PC-3 (cell line): ENCODE measurements around the gene ST7. TPM values are rescaled to one million over a fixed set of nuclear protein-coding genes. Genes with fewer than 3 reads are reported as not detected.

Experiments
- ATAC-seq: fragments of 200-7000 bp; cut with Tn5 transposase; 2 replicates; pipeline ENCODE4 v1.9.1; 2020; ENCODE audit warnings: mild to moderate bottlenecking, moderate library complexity
- BruUV-seq: library from RNA; stranded (reverse); fragments of 400-500 nt; replicated peaks from 2 replicates; lab custom pipeline; 2021; lab: Mats Ljungman, UMichigan
- CTCF ChIA-PET: fragments of 300-600 bp; sonication (Branson Sonifier 250); formaldehyde crosslinking; loops from one replicate; lab custom pipeline; 2022; ENCODE audit warnings: antibody characterized with exemption; lab: Charles Lee
- POLR2A ChIA-PET: fragments of 300-600 bp; sonication (Branson Sonifier 250); formaldehyde crosslinking; loops from one replicate; lab custom pipeline; 2022; ENCODE audit warnings: antibody characterized with exemption; ENCODE audit not compliant: unreplicated experiment; lab: Charles Lee
- DNase-seq: peaks from one replicate; pipeline ENCODE4 v3.0.0-alpha.2; 2015
- H2AFZ ChIP-seq: fragments of 300-600 bp; sonication (generic); 2 replicates; pipeline ENCODE4 v1.6.0; 2016; ENCODE audit warnings: antibody characterized with exemption, low read length
- H3F3A ChIP-seq: fragments of 300-600 bp; sonication (generic); one replicate; pipeline ENCODE4 v1.6.0; 2017; ENCODE audit warnings: antibody characterized with exemption, low read length, control low read depth, mild to moderate bottlenecking; ENCODE audit not compliant: unreplicated experiment
- H3K27ac ChIP-seq: fragments of 300-600 bp; sonication (generic); 2 replicates; pipeline ENCODE4 v1.5.1; 2016; ENCODE audit warnings: mild to moderate bottlenecking, low read length
- H3K27me3 ChIP-seq: fragments of 300-600 bp; sonication (generic); 2 replicates; pipeline ENCODE4 v1.6.1; 2016; ENCODE audit warnings: low read length, mixed read lengths
- H3K36me3 ChIP-seq: fragments of 300-600 bp; sonication (generic); 2 replicates; pipeline ENCODE4 v1.6.1; 2016; ENCODE audit warnings: low read depth, mixed run types, low read length, mixed read lengths
- H3K4me1 ChIP-seq: fragments of 300-600 bp; sonication (generic); 2 replicates; pipeline ENCODE4 v1.5.1; 2016; ENCODE audit warnings: low read length; ENCODE audit not compliant: insufficient read depth
- H3K4me2 ChIP-seq: fragments of 300-600 bp; sonication (generic); 2 replicates; pipeline ENCODE4 v1.6.0; 2016; ENCODE audit warnings: low read length
- H3K4me3 ChIP-seq: fragments of 300-600 bp; sonication (generic); 2 replicates; pipeline ENCODE4 v1.5.1; 2016; ENCODE audit warnings: mild to moderate bottlenecking, low read length, mixed read lengths
- H3K79me2 ChIP-seq: fragments of 300-600 bp; sonication (generic); 2 replicates; pipeline ENCODE4 v1.6.1; 2017; ENCODE audit warnings: low read length, mixed read lengths
- H3K9ac ChIP-seq: fragments of 300-600 bp; sonication (generic); 2 replicates; pipeline ENCODE4 v1.6.0; 2016; ENCODE audit warnings: mild to moderate bottlenecking, low read length
- H3K9me2 ChIP-seq: fragments of 300-600 bp; sonication (generic); replicated peaks from 2 replicates; pipeline ENCODE4 v1.6.1; 2016; ENCODE audit warnings: mixed run types, low read length, mixed read lengths
- H3K9me3 ChIP-seq: fragments of 300-600 bp; sonication (generic); 2 replicates; pipeline ENCODE4 v1.6.1; 2016; ENCODE audit warnings: low read length, mixed read lengths
- H4K20me1 ChIP-seq: fragments of 300-600 bp; sonication (generic); 2 replicates; pipeline ENCODE4 v1.6.1; 2016; ENCODE audit warnings: low read length, mixed read lengths
- EZH2 ChIP-seq: fragments of 300-600 bp; sonication (generic); IDR thresholded peaks from one replicate; pipeline ENCODE4 v1.6.1; 2017; ENCODE audit warnings: antibody characterized with exemption, mild to moderate bottlenecking, low read length; ENCODE audit not compliant: unreplicated experiment
- EZH2phosphoT487 ChIP-seq: fragments of 300-600 bp; sonication (generic); IDR thresholded peaks from 2 replicates; pipeline ENCODE4 v1.6.1; 2018; ENCODE audit warnings: mild to moderate bottlenecking, antibody characterized with exemption, low read length, borderline replicate concordance
- intact Hi-C: fragments of 100-400 bp; cut with micrococcal nuclease; formaldehyde crosslinking; loops from 2 replicates; pipeline ENCODE4 v1.9.0; 2023
- total RNA-seq: library from RNA; depleted of rRNA; stranded (reverse); fragments of >200 nt; gene quantifications from 2 replicates; pipeline ENCODE4 v1.2.3, GENCODE V29; 2014
- TF ChIP-seq, protein P1 (sequence below): fragments of 300-600 bp; sonication (generic); conservative IDR thresholded peaks from 2 replicates; pipeline ENCODE4 v1.5.1; 2017; ENCODE audit warnings: antibody characterized with exemption, low read depth, mild to moderate bottlenecking, low read length

The ST7 gene
- total RNA-seq, 1 experiment from 2014 or later = 19.7 TPM

DNA sequence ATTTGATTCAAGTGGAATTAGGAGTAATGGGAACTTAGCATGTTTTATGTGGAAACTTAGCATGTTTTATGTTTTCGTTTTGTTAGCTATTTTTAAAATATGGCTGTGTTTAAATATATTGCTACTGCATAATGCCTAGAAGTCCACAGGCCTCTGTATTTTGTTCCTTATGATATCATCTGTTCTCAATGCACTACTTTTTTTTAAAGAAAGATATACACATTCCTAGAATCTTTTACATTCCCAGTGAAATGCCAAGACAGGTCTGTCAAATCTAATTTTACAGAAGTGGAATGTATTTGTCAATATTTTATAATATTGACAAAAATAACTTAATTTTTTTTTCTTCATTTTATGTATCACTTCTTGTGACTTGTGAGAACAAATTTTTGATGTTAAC lies 51.6 kb downstream of the ST7 start:
- BruUV-seq = no TSS peak
- DNase-seq = no peak

DNA sequence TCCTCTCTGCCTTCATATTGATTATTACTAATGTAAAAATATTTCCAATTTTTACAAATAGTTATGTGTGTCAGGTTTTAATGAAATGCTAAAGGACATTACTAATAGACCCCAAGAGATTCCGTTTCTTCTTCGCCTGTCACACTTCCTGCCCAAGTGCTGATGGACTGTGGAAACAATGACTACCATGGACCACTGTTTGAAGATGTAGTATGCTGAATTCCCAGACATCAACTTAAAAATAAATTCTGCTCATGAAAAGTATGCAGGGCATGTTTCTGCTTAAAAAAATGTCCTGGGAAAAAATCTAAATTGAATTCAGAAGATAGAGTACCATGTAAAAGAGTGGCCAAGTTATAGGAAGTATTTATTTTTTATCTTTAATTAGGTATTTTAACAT lies 52.1 kb downstream of the ST7 start:
- no peaks in the 10 kb centered on the region for H3K9me3 ChIP-seq
- H3K9me2 ChIP-seq = no peaks in the 10 kb centered on the region
- no peak overlapping the region for H3K4me3 ChIP-seq
- H3K36me3 ChIP-seq = no peaks in the 10 kb centered on the region
- H3F3A ChIP-seq = no peaks in the 10 kb centered on the region
- DNase-seq (no peak), ATAC-seq (no peak)
- H3K79me2 ChIP-seq = peaks cover 12% of the 10 kb centered on the region; the same call in 1 of the 2 replicates
- H3K4me1 ChIP-seq = peaks cover 21% of the 10 kb centered on the region
- no peak overlapping the region for H3K27ac ChIP-seq
- no peak overlapping the region for H3K9ac ChIP-seq
- no TSS peak for BruUV-seq
- H3K27me3 ChIP-seq = no peaks in the 10 kb centered on the region
- peaks cover 6% of the 10 kb centered on the region; the same call in 1 of the 2 replicates for H4K20me1 ChIP-seq
- intact Hi-C loops = loop anchor here (5.0 kb wide), 1 partner anchor 117 kb away; no protein-coding TSS in a partner anchor
- no peak for TF ChIP-seq EZH2phosphoT487
- TF ChIP-seq, protein P1, sequence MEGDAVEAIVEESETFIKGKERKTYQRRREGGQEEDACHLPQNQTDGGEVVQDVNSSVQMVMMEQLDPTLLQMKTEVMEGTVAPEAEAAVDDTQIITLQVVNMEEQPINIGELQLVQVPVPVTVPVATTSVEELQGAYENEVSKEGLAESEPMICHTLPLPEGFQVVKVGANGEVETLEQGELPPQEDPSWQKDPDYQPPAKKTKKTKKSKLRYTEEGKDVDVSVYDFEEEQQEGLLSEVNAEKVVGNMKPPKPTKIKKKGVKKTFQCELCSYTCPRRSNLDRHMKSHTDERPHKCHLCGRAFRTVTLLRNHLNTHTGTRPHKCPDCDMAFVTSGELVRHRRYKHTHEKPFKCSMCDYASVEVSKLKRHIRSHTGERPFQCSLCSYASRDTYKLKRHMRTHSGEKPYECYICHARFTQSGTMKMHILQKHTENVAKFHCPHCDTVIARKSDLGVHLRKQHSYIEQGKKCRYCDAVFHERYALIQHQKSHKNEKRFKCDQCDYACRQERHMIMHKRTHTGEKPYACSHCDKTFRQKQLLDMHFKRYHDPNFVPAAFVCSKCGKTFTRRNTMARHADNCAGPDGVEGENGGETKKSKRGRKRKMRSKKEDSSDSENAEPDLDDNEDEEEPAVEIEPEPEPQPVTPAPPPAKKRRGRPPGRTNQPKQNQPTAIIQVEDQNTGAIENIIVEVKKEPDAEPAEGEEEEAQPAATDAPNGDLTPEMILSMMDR = no peak
- TF ChIP-seq EZH2 = no peak
- POLR2A ChIA-PET = interaction anchor here (0.6 kb wide), 1 partner anchor 8 kb away, joined by 3 read pairs; no protein-coding TSS in a partner anchor
- CTCF ChIA-PET = no interaction called here
- no peak overlapping the region for H2AFZ ChIP-seq
- no peak overlapping the region for H3K4me2 ChIP-seq

More for the DNA sequence above, 51.6 kb downstream of the ST7 start:
- TF ChIP-seq, protein P1 = no peak
- no peak for TF ChIP-seq EZH2
- no peak for TF ChIP-seq EZH2phosphoT487
- intact Hi-C loops = loop anchor here (5.0 kb wide), 1 partner anchor 117 kb away; no protein-coding TSS in a partner anchor
- H3F3A ChIP-seq = no peaks in the 10 kb centered on the region
- H3K79me2 ChIP-seq = peaks cover 8% of the 10 kb centered on the region; the same call in 1 of the 2 replicates
- no peaks in the 10 kb centered on the region for H3K36me3 ChIP-seq
- ChIA-PET POLR2A (no interaction called here), CTCF (no interaction called here)
- H3K4me3 ChIP-seq = no peak overlapping the region
- H3K27me3 ChIP-seq = no peaks in the 10 kb centered on the region
- peaks cover 15% of the 10 kb centered on the region for H3K4me1 ChIP-seq
- no peak for ATAC-seq
- H3K27ac ChIP-seq = no peak overlapping the region
- no peaks in the 10 kb centered on the region for H3K9me3 ChIP-seq
- no peak overlapping the region for H3K4me2 ChIP-seq
- no peaks in the 10 kb centered on the region for H3K9me2 ChIP-seq
- no peak overlapping the region for H3K9ac ChIP-seq
- peaks cover 4% of the 10 kb centered on the region; the same call in 1 of the 2 replicates for H4K20me1 ChIP-seq
- no peak overlapping the region for H2AFZ ChIP-seq

DNA sequence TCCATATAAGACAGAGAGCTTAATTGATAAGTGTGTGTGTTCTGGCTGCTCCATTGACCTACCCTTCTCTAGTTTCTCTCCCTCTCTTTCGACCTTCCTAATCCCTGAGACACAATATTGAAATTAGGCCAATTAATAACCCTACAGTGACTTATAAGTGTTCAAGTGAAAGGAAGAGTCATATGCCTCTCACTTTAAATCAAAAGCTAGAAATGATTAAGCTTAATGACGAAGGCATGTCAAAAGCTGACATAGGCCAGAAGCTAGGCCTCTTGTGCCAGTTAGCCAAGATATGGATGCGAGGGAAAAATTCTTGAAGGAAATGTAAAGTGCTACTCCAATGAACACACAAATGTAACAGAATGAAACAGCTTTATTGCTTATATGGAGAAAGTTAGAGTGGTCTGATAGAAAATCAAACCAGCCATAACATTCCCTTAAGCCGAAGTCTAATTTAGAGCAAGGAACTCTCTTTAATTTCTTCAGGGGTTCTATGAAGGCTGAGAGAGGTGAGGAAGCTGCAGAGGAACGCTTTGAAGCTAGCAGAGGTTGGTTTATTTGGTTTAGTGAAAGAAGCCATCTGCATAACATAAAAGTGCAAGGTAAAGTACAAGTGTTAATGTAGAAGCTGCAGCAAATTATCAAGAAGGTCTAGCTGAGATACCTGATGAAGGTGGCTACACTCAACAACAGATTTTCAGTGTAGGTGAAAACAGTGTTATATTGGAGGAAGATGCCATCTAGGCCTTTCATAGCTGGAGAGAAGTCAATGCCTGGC lies 53.8 kb downstream of the ST7 start:
- H3K27ac ChIP-seq = no peak overlapping the region
- H3K79me2 ChIP-seq = peaks cover 22% of the 10 kb centered on the region
- no peaks in the 10 kb centered on the region for H3K27me3 ChIP-seq
- no peaks in the 10 kb centered on the region for H3K36me3 ChIP-seq
- POLR2A ChIA-PET = no interaction called here
- no peak overlapping the region for H3K4me3 ChIP-seq
- H3K4me1 ChIP-seq = peaks cover 24% of the 10 kb centered on the region
- intact Hi-C loops = loop anchor here (5.0 kb wide), 1 partner anchor 115 kb away; no protein-coding TSS in a partner anchor
- no peaks in the 10 kb centered on the region for H3F3A ChIP-seq
- H3K9me3 ChIP-seq = no peaks in the 10 kb centered on the region
- no peaks in the 10 kb centered on the region for H3K9me2 ChIP-seq
- no peak for TF ChIP-seq EZH2phosphoT487
- BruUV-seq = no TSS peak
- no peak overlapping the region for H3K9ac ChIP-seq
- DNase-seq = no peak
- no peak for ATAC-seq
- CTCF ChIA-PET = no interaction called here
- no peak overlapping the region for H2AFZ ChIP-seq
- no peak overlapping the region for H3K4me2 ChIP-seq
- H4K20me1 ChIP-seq = peaks cover 6% of the 10 kb centered on the region; the same call in 1 of the 2 replicates
